GM18502 (cell line): ENCODE measurements around the gene SLAMF8.

ENCODE experiments used
- ATAC-seq: cut with Tn5 transposase; IDR thresholded peaks from one replicate; pipeline ENCODE4 v1.9.1; 2021; ENCODE audit warnings: mild to moderate bottlenecking; ENCODE audit not compliant: unreplicated experiment, poor library complexity

SLAMF8 gene

DNA sequence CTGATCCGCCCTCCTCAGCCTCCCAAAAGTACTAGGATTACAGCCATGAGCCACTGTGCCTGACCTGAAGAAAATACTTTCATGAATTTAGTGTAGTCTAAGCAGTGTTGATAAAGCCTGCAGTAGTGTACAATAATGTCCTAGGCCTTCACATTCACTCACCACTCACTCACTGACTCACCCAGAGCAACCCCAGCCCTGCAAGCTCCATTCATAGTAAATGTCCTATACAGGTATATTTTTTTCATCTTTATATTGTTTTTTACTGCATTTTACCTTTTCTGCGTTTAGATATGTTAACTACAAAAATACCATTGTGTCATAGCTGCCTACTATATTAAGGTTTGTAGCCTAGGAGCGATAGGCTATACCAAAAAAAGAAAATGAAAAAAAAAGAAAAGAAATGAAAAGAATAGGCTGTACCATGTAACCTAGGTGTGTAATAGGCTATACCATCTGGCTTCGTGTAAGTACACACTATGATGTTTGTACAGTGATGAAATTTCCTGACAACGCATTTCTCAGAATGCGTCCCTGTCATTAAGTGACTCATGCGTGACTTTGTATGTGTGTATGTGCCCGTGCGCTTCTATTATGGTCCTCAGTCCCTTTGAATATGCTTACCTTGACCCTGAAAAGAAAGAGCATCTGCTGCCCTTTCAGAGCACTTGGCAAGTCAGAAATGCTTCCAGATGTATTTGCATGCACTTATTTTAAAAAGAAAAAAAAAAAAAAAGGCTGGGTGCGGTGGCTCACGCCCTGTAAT lies 9.2 kb upstream of the SLAMF8 start:
- ATAC-seq: no peak

DNA sequence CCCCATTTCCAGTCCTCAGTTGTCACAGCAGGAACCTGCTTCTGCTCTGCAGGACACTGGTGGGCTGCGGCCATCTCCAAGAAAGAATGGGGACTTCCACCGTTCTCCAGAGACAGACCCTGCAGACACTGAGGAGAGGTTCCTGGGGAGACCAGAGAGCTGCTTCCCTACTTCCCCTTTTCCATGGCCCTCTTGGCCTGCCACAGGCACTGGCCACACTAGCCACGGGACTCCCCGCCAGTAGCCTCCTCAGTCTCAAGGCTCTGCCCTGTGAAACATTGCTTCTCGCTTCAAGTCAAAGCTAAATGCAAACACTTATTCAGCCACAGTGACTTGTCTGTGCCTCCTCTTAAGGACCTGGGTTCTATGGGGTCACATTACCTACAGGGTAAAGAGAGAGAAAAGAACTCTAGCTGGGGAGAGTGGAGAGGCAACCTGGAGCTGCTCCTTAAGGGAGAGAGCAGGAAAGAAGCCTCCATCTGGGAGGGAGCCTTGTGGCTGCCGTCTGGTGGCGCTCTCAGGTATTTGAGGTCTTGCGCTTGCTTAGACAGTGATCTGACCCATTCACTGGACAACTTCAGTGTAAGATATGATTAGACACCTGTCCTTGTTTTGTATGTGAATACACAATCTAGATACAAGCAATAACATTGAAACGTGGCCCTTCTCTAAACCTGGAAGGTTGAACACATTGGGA lies 5.4 kb upstream of the SLAMF8 start:
- no peak for ATAC-seq

DNA sequence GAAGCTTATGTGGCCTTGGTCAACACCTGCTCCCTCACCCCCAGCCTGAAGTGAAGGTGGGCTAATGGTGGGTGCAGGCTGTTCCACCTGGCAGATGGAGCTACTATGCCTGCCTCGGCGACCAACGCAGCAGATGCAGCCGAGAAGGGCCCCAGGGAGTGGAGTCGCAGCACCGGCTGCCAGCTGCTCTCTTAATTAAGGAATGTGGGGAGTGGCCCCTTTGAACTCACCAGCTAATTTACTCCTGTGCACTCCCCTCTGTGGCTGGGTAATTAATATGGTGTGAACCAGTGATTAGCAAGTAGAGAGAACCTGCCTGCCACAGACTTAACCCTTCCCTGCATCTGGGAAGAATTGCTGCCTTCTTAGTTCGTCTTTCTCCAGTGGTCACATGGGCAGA lies 3.3 kb upstream of the SLAMF8 start:
- no peak for ATAC-seq

DNA sequence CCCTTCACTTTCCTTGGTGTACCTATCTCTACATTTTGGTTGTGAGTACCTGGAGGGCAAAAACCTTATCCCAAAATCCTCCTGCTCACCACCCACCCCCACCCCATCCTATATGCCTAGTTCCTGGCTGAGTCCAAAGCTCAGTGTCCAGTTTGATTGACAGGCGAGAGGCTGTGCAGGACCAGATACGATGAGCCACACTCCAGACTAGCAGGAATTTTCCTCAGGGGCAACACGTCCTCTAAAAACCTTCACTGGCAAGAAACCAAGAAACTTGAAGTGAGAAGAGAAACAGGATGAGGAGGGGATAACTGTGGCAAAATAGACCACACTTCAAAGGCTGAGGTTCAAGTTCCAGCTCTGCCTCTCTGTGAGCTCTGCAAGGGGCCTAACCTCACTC lies 1.1 kb upstream of the SLAMF8 start:
- no peak for ATAC-seq

DNA sequence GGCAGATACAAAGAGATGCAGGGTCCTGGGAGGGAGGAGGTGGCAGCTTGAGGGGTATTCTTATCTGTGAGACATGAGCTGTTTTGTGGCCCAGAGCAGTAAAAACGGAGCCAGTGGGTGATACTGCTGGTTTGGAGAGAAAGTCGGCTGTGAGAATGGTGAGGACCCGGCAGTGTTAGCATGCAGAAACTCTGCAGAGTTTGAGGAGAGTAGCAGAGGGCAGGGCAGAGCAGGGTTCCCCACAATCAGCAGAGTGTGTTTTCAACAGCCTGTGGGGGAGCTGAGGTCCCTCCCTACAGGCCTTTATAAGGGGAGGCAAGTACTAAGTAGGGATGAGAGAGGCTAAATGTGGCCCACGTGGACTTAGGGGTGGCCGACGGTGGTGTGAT lies 423 bp downstream of the SLAMF8 start:
- no peak for ATAC-seq

DNA sequence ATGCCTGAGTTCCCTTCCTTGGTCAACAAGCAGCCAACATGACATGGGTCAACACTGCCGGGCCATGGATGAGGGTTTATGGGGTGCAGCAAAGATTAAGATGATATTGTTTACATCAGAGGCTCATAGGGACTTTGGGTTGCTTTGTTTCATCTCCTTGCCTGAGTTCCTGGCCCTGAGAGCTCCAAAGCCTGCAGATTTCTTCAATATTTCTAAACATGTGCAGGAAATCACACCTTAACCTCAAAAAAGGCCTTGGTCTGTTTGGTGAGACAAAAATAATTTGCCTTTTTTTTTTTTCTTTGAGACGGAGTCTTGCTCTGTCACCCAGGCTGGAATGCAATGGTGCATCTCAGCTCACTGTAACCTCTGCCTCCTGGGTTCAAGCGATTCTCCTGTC lies 876 bp downstream of the SLAMF8 start:
- no peak for ATAC-seq

DNA sequence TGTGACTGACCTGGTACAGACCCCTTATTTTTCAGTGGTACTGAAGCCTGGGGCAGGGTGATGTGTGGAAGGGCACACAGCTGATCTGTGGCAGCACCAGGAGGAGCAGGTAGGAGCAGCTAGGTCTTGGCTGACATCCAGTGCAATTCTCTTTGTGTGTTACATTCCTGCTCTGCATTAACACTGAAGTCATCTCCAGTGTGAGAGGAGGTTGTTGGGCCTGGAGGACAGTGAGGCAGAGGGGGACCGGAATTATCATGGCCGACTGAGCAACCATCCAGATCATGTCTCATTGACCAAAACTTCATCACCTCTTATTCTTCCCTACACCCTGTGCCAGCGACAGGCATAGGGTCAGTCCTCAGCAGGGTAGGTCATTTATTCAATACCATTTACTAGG lies 1.5 kb downstream of the SLAMF8 start:
- no peak for ATAC-seq

DNA sequence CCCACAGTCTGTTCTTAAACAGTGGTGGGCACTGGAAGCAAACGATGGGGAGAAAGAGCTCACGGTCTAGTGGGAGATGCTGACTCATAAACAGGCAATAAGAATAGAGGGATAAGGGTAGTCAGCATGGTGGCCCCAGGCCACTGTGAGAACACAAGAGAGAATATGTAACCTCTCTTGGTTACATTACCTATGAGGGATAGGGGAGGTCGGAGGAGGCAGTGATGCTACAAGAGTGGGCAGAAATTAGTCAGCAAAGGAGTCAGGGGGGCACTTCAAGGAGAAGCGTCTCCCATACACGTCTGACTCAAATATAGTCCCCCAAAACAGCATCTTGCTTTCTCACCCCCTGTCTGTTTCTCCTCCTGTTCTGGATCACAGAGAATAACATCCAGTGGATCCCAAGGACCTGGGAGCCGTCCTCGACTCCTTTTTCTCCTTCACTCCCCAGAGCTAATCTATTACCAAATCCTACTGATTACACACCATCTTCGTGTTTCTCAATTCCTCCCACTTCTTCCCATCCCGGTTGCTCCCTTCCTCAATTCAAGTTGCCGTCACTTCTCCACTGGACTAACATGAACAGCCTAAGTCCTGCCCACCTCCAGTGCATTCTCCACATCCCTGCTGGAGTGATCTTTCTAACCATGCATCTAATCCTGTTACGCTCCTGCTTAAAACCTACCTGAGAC lies 2.1 kb downstream of the SLAMF8 start:
- ATAC-seq: no peak

DNA sequence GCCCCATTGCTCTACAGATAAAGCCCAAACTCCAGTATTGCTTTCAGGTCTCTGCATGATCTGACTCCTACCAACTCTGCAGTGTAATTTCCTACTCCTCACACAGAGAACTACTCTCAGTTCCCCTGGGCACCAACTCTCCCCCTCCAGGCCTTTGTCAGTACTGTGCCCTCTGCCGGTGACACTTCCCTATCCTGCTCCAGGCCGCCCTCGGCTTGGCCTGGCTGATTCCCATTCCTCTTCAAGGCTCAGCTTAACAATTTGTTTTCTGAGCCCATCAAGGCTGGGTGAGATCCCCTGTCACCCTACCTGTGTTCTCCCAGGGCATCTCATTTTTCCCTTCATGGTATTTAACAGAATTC lies 2.6 kb downstream of the SLAMF8 start:
- peak; percentile 87 for ATAC-seq

DNA sequence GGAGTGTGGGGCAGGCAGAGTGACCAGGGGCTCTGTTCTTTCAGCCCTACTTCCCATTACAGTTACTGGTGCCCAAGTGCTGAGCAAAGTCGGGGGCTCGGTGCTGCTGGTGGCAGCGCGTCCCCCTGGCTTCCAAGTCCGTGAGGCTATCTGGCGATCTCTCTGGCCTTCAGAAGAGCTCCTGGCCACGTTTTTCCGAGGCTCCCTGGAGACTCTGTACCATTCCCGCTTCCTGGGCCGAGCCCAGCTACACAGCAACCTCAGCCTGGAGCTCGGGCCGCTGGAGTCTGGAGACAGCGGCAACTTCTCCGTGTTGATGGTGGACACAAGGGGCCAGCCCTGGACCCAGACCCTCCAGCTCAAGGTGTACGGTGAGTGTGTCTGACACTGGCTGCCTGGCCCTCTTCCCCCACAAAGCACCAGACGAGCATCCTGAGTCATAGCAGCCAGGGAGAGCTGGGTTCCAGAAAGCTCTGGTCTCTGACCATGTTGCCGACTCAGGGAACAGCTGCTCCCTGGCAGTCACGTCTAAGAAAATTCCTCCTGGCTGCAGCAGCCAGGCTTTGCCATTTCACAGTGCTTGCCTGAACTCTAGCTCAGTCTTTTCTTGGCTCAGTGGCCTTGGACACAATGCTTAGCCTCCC lies 3.3 kb downstream of the SLAMF8 start:
- ATAC-seq: no peak

DNA sequence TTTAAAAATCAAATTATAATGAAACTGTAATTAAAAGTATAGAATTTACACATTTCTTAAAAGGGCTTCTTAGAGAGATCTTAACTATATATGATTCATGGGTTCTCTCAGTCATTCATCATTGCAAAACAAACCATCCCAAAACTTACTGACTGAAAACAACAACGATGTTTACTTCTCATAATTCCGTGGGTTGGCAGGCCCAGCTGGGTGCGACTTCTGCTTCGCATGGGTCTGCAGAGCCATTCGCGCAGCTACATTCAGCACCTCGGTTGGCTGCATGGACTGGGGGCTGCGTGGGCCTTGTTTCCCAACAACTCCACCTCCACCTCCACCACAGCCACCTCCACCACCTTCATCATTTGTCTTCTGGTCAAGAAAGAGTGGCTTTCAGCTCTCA lies 4.0 kb downstream of the SLAMF8 start:
- ATAC-seq: no peak

DNA sequence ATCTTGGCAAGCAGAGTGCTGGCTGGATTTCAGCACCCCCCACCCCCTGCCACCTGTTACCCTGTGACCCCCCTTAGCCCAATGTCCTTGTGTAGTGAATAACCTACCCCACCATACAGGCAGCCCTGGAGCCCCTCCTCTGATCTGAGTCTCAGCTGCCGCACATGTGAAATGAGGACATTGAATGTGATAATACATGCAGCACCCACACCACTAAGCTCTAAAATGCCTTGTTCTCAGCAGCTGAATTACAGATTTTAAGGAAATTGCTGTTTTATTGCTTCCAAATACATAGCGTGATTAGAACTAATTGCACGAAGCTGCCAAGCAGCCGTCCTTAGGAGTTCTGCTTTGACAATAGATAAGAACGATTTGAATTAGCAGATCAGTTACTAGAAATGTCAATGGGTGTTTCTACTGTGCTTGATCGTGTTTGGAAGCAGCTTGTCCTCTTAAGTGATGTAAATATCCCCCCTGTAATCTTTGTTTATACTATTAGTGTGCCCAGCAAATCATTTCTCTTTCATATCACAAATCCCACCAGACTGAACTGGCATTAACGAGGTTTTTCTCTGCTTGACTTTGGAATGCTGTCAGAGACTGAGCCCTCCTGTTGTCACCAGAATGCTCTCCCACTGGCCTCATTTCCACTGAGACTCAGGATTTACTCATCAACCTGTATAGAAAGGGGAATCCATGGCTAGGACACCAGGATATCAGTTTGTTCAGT lies 4.9 kb downstream of the SLAMF8 start:
- ATAC-seq: no peak

DNA sequence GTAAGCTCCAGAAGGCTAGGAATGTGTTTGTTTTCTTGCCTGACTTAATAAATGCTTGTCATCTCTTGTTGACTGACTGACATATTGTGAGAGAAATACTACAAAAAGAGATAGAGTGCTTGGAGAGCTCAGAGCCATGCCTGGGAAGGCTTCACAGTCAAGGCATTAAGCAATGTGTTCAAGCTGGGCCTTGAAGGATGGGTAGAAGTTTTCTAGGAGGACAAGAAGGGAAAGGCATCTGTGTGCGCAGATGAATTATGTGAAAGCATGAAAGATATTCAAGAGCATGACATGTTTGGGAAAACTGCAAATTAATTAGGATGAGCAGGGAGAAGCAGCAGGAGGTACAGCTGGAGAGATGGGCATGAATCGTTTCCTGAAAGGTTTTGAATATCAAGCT lies 5.6 kb downstream of the SLAMF8 start:
- ATAC-seq: no peak

DNA sequence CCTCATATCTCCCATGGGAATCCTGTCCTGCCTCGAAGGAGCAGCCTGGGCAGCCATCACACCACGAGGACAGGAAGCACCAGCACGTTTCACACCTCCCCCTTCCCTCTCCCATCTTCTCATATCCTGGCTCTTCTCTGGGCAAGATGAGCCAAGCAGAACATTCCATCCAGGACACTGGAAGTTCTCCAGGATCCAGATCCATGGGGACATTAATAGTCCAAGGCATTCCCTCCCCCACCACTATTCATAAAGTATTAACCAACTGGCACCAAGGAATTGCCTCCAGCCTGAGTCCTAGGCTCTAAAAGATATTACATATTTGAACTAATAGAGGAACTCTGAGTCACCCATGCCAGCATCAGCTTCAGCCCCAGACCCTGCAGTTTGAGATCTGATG lies 8.7 kb downstream of the SLAMF8 start:
- ATAC-seq: no peak

DNA sequence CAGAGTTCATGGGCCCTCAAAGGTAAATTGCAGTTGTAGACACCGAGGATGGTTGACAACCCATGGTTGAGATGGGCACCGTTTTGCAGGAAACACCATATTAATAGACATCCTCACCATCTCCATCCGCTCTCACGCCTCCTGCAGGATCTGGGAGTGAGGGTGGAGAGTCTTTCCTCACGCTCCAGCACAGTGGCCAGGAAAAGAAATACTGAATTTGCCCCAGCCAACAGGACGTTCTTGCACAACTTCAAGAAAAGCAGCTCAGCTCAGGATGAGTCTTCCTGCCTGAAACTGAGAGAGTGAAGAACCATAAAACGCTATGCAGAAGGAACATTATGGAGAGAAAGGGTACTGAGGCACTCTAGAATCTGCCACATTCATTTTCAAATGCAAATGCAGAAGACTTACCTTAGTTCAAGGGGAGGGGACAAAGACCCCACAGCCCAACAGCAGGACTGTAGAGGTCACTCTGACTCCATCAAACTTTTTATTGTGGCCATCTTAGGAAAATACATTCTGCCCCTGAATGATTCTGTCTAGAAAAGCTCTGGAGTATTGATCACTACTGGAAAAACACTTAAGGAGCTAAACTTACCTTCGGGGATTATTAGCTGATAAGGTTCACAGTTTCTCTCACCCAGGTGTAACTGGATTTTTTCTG lies 9.3 kb downstream of the SLAMF8 start:
- ATAC-seq: no peak

DNA sequence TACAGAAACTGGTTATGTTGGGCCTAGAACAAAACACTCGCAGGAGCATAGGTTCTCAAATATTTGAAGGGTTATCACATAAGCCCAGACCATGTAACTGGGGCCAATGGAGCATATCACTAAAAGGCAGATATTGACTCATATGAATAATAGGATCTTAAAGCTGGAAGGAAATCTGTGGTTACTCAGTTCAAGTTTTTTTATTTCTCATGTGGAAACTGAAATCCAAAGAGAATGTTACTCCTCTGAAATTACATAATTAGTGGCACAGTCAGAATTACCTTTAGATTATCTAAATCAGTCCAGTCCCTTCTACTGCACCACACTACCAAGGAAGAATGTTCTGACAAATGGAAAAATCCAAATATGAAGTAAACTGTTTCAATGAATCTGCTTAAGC lies 12.0 kb downstream of the SLAMF8 start:
- peak; percentile 78 for ATAC-seq

DNA sequence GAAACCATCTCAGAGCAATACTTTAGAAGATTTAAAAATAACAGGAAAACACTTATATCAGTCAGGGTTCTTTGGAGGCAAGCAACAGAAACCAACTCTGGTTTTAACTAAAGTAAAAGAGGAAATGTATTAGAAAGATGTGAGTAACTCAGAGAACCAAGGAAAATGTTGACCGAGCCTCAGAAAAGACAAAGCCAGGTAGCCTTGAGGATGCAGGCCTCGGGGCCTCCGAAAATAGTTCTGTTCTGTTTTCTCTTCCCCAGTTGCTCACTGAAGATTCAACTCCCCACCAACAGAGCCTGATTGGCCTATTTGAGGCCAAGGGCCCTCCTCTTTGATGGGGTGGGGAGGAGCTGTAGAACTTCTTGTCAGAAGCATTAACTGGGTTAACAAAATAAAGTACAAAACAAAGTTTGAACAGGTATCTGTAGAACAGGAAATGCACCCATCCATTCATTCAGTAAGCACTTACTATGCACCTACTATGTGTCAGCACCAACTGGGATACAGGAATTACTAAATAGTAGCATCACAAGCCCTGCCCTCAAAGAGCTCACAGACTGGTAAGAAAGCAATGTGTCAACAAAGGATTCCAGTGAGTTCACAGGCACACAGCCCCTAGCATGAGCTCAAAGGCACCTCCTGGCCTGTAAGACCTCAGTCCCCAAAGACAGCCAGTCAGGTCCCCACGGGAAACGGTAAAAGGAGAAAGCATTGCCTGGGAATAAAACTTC lies 12.6 kb downstream of the SLAMF8 start:
- ATAC-seq: peak; percentile 86

DNA sequence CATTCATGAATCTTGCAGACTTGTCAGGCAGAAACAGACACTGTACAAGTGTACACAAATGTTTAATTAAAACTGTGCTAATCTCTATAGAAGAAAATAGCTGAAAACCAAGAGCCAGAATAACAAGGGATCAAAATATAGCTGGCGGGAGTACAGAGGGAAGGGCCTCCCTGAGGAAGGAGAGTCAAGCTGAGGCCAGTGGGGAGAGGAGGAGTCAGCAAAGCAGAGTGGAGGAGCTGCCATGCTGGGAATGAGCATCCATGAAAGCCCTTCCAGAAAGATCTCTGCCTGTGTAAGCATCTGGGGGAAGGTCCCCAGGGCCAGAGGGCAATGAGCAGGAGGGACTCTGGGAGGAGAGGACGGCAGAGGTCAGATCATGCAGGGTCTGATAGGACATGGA lies 15.1 kb downstream of the SLAMF8 start:
- ATAC-seq: no peak

DNA sequence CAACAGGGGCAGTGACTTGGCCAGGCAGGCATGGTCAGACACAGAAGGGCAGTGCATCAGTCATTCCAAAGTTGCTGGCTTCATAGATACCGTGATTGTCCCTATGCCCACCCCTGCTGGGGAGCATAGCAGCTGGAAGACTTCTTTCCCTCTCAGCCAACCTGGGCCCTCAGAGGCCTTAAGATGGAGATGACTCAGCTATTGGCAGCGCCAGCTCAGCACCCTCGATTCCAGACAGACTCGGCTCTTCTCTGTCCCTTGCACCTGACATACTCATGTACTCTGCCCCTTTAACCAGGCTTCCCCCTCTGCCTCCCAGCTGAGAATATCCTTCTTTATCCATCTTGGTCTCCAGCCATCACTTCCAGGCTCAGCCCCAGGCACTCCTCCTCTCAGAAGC lies 16.8 kb downstream of the SLAMF8 start:
- ATAC-seq: no peak
